Bronchial epithelial cell (primary cell): ENCODE measurements around the gene NT5DC2. TPM values are rescaled to one million over a fixed set of nuclear protein-coding genes. Genes with fewer than 3 reads are reported as not detected.
"Not testable (repeated sequence)": the region's sequence is repeated elsewhere in the genome, so short reads cannot be mapped to it uniquely, and the experiment has no call there.

Source experiments
- DNase-seq: peaks from one replicate; pipeline ENCODE4 v3.0.0-alpha.2; 2010; ENCODE audit warnings: low read depth
- FAIRE-seq: peaks from 2 replicates; lab custom pipeline; 2011; peaks lifted over from hg19 to GRCh38; lab: Jason Lieb, UNC
- H3K27me3 ChIP-seq: 2 replicates; pipeline ENCODE4 v1.5.1; 2011; ENCODE audit warnings: low read length; ENCODE audit not compliant: control insufficient read depth, insufficient read depth
- H3K36me3 ChIP-seq: 2 replicates; pipeline ENCODE4 v1.5.1; 2011; ENCODE audit warnings: low read length; ENCODE audit not compliant: control insufficient read depth, insufficient read depth
- H3K4me3 ChIP-seq: 2 replicates; pipeline ENCODE4 v1.5.1; 2011; ENCODE audit warnings: mild to moderate bottlenecking, low read depth, low read length, control low read depth
- CTCF ChIP-seq: IDR thresholded peaks from 2 replicates; pipeline ENCODE4 v1.5.1; 2011; ENCODE audit warnings: mild to moderate bottlenecking, moderate library complexity, low read length, control low read depth, inconsistent platforms; ENCODE audit not compliant: insufficient read depth, severe bottlenecking
- total RNA-seq: library from RNA; depleted of rRNA; stranded (reverse); fragments of >200 nt; gene quantifications from 2 replicates; pipeline ENCODE4 v1.2.1, GENCODE V29; 2014

NT5DC2 gene
- total RNA-seq, 1 donor from 2014 or later, result 29.7 TPM

- FAIRE-seq (no peak), DNase-seq (no peak)
- H3K4me3 ChIP-seq, result no peak overlapping the region
- peaks cover 23% of the 10 kb centered on the region for H3K36me3 ChIP-seq
- H3K27me3 ChIP-seq, result no peaks in the 10 kb centered on the region
- no peak for TF ChIP-seq CTCF
Observed at GRCh38 chr3:52527732-52528585, 5.7 kb downstream of the NT5DC2 start.

GRCh38 chr3:52527039-52527731 is 6.5 kb downstream of the NT5DC2 start:
- H3K27me3 ChIP-seq, result no peaks in the 10 kb centered on the region
- FAIRE-seq, result no peak
- DNase-seq, result no peak
- H3K4me3 ChIP-seq, result no peak overlapping the region
- H3K36me3 ChIP-seq, result peaks cover 23% of the 10 kb centered on the region
- no peak for TF ChIP-seq CTCF

GRCh38 chr3:52526671-52527038 is 7.0 kb downstream of the NT5DC2 start:
- not testable (repeated sequence) for H3K27me3 ChIP-seq, DNase-seq, H3K4me3 ChIP-seq, FAIRE-seq
- peaks cover 23% of the 10 kb centered on the region for H3K36me3 ChIP-seq

- FAIRE-seq, result peak; percentile 73
- H3K4me3 ChIP-seq, result no peak overlapping the region
- TF ChIP-seq CTCF, result no peak
- peak; percentile 95 for DNase-seq
- no peaks in the 10 kb centered on the region for H3K27me3 ChIP-seq
- peaks cover 23% of the 10 kb centered on the region for H3K36me3 ChIP-seq
Observed at GRCh38 chr3:52525680-52526561, 7.7 kb downstream of the NT5DC2 start.

GRCh38 chr3:52524752-52525679 is 8.6 kb downstream of the NT5DC2 start:
- TF ChIP-seq CTCF, result no peak
- DNase-seq (peak; percentile 68), FAIRE-seq (no peak)
- Histone ChIP-seq H3K36me3 (peaks cover 23% of the 10 kb centered on the region), H3K27me3 (no peaks in the 10 kb centered on the region), H3K4me3 (no peak overlapping the region)
